ENCODE data around the gene CLTA.
"Not testable (repeated sequence)": the region's sequence is repeated elsewhere in the genome, so short reads cannot be mapped to it uniquely, and the experiment has no call there.

The CLTA gene

DNA sequence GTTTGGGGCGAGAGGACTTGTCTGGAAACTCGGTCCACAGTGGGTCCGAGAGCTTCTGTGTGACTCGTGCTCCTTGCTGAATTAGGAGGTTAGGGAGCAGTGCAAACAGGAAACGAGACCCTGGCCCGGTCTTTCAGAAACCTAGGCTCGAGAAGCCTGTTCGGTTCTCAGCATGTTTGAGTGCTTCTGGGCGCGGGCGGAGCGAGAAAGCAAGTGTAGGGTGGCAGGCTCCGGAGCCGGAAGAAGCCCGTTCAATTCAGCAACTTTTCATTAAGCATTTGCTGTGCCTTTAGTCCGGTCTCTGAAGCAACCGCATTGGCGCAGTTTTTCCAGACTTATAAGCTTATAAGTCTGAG lies 547 bp downstream of the CLTA start:
- peak; percentile 40 to 43 for DNase-seq

DNA sequence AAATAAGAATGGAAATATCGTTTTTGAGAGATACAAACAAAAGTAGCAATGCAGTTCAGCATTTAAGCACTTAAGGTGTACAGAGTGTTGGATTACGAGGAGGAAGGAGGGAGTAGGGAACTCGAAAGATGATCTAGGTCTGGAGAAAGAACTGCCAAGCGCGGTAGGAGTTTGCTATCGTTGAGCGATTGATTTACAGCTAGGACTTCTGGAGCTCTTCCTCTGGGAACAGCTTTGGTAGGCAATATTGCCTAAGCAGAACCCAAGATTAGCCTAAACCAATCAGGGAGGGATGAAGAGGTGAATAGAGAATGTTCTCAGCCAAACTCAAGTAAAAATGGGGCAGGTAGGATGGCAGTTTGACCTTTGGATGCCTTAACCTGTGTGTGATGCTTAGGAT lies 965 bp downstream of the CLTA start:
- DNase-seq: no peak

DNA sequence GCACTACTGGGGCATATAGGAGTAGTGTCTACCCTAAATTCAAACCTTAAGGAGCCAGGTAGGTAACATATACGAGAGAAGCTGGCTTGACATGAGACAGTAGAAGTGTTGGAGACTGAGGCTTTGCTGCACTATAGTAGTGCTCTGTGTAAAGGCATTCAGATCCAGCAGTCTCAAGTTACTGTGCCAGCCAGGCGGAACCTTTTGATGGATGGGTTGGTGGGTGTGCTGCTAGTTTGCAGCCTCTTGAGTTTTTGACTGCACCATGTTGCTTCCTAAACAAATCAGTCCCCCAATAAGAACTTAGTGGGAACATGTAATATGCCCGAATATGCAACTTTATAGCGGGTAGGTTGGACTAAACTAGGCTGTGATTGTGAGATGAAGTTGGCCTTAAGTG lies 1.5 kb downstream of the CLTA start:
- no peak for DNase-seq

DNA sequence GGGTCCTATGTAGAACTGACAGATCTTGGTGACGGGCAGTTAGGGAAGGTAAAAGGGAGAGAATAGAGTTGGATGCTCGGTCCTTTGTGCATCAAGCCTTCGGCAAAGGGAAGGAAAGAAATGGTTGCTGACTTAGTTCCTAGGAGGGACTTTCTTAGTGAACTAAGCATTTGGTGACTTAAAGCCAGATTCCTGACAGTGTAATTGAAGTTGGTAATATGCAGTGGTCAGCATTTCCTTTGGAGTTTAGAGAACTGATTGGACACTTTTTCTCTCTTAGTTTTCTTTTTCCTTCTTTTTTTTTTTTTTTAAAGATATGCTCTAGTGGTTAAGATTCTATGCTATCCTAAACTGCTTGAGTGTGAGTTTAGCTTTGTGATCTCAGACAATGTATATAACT lies 2.3 kb downstream of the CLTA start:
- DNase-seq: no peak

DNA sequence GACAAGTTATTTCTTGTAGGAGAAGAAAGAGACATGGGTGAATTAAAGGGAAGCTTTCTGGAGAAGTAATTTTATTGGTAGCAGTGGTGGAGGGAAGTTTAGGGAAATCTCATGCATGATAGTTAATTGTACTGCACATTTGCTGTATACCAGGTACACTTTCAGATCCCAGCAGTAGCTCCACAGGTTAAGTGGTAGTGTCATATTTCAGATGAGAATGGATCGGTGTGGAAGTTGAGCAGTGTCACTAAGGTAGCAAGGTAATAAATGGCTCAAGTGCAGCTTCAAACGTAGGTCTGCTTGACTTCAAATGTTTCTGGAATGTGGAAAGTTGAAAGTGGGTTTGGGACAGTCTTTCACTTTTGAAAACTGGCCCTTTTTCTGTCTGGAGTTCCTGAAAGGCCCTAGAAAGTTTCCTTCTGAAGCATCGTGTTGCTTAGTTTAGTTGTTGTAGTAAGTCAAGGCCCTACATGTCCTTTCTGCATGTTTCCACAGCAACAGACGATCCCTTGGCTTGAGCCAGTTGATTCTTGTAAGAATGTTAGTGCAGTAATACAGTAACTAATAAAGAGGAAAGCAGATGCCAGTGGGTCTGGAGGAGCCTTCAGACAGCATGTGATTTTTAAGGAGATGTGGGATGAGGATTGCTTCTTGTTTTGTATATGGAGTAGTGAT lies 3.7 kb downstream of the CLTA start:
- DNase-seq: no peak

DNA sequence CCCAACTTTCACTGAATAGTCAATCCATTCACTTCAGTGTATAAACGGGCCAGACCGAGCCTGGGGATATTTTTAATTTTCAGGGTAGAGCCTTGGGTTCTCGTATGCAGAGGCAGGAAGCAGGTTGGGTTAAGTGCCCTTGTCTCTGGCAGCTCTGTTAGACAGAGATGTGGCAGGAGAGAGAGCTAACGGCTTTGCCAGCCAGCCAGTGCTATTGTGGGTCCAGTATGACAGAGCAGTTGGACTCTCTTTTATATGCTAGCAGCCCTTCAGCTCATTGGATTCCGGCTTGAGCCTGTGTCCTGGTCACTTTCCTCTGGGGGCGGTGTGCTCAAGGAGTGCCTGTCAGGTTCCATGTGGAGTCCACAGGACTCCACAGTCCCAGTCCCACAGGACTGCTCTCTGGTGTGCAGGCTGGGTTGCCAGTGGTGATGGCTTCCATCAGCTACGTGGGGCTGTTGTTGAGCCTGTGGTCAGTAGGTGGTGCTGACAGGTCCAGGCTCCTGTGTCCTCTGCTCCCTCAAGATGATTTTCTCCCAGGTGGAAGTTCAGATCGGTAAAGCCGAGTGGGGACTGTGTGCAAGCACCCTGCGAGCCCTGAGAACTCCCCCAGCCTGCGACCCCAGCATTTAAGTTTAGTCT lies 14.3 kb downstream of the CLTA start:
- DNase-seq: no peak

DNA sequence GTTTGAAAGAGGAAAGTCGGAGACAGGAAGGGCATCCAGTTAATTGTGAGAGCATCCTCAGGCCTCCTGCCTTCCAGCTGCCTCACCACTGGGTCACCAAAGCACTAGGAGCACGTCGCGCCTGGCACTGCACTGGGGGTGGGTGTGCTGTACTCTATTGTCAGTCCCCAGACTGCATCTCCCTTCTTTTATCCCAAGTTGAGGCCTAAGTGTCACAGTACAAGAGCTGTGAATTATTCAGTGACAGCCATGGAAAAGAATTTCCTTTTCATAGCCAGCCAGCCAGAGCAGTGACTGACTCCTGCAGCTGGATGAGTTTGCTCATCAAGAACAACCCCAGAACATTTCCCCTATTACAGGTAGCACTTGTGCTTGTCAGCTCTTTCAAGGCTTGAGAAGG lies 16.3 kb downstream of the CLTA start:
- DNase-seq: no peak

DNA sequence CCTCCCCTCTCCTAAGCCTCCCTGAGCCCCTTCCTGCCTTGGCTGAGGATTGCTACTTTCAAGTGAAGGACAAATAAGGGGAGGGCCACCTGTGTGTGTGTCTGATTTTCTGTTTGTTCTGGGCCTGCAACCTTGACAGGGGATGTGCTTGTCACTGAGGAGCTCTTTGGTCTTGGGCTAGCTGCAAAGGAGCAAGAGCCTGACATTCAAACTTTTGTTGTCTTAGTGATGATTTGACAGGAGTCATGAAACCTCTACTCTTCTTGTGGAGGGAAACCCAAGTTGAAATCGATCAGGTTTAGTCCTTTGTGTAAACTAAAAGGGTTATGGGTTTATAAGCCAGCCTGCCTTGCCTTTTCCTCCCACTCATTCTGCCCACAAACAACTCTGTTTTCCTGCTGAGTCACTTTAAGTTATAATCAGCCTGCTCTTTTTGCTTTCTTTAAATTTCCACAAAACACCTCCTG lies 16.9 kb downstream of the CLTA start:
- no peak for DNase-seq

DNA sequence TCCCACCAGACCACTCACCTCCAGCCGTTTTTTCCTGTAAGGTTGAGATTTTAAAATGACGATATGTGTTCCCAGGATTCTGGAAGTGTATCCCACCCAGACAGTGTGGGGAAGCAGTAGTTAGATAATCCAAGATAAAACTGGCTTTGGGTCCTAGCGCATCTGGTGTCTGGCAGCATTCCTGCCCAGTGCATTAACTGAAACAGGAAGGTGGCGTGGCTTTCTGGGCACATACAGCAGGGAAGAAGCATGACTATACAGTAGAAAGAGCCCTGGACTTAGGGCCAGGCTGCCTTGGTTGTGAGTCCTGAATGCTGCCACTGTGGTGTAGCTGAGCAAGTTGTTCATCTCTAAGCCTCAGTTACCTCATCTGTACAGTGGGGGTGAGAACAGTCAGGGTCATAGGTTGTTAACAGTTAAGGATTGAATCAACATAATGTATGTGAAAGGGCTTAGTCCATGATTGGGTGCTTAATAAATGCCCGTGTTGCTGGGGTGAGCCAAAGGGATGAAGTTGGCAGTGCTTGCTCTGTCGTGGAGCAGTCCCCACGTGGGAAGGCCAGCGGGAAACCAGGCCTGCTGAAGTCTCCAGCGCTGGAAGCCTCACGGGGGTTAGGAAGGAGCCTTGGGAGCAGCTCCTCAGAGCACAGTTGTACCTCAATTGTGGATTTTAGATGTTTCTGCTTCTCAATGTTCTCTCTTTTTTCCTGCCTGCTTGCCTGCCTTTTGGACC lies 18.0 kb downstream of the CLTA start:
- DNase-seq: no peak

DNA sequence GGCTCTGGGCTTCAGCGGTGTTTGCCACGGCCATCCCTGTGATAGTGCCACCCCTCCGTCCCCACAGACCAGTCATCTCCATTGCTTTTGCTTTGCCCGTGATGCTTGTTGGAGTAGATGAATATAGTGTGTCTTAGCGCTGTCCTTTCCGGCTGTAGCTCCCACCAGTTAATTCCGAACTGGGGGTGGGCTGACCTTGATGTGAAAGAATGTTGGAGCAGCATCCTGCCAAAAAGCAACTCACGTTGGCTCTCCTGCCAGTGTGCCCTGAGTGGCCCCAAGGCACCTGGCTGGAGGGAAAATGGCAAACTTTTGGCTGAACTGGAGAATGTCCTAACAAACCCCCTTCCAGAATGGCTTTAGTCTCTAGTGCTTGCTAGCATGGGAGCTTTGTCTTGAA lies 20.0 kb downstream of the CLTA start:
- DNase-seq: no peak

DNA sequence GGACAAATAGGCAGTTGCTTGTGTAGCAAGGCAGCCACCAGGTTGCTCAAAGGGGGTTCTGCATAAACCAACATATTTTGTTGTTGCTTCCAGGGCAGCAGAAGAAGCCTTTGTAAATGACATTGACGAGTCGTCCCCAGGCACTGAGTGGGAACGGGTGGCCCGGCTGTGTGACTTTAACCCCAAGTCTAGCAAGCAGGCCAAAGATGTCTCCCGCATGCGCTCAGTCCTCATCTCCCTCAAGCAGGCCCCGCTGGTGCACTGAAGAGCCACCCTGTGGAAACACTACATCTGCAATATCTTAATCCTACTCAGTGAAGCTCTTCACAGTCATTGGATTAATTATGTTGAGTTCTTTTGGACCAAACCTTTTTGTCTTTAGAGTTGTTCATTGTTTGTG lies 20.8 kb downstream of the CLTA start:
- no peak for DNase-seq

DNA sequence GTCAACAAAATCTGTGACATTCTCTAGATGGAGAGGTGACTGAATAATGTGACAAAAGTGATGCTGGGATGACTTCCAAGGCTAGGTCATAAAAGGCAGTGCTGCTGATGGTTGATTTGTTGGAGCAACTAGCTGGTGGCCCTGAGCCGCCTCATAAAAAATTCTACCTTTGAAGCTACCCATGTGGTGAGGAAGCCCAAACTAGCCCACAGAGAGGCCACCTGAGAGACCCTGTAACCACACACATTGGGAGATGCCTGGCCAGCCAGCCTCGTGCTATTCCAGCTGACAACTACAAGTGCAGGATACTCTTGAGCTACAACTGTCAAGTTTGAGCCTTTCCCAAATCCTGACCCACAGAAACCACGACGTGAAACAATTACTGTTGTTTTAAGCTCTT lies 22.7 kb downstream of the CLTA start:
- no peak for DNase-seq

DNA sequence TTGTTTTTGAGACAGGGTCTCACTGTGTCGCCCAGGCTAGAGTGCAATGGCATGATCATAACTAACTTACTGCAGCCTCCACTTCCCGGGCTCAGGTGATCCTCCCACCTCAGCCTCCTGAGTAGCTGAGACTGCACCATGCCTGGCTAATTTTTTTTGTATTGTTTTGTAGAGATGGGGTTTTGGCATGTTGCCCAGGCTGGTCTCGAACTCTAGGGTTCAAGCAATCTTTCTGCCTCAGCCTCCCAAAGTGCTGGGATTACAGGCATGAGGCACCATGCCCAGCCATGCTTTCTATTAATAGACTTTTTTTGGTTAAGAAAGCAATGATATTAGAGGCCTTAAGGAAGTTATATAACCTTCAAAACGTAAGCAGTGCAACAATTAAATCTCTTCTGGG lies 23.3 kb downstream of the CLTA start:
- no peak for DNase-seq

DNA sequence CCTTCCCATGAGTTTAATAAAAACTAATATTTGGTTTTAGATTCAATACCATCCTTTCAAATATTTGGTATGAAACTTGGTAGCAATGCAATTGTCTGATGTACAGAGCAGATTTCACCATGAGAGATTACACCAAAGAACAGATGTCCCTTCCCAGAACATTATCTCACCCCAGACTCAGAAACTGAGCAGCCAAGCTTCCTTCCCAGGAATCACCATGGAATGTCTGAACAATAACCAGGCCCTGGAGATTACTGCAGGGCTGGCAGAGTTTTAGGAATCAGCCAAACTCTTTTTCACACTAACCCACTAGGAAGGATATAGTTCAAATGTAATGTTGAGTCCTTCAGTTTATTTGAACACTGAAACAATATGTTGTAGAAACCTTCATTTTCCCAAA lies 23.9 kb downstream of the CLTA start:
- no peak for DNase-seq

DNA sequence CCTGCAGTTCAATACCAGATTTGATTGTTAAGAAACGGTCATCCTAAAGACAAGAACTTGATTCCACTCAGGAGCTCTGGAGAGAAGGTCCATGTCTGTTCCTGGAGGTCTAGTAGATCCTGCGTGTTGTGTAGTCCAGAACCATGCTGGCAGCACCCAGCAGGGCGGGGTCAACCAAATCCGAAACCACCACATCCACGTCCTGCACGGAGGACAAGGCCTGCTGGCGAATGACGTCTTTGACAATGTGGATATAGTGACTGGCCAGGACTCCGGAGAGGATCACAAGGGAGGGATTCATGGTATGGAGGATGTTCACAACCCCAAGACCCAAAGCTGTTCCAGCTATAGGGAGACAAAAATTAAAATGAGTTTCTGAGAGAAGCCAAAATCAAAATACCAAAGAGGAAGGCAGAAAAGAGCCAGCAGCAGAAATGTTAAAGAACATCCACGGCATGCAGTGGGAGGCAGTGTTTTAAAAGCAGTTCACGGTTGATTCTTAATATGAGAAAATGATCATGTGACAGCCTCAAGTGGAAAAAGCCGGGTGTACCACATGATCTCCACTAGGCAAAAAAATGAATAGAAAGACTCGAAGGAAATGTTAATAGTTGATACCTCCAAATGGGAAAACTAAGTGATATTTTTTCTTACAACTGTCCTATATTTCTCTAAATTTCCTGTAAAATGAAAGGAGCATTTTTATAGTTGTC lies 26.7 kb downstream of the CLTA start:
- DNase-seq: no peak

DNA sequence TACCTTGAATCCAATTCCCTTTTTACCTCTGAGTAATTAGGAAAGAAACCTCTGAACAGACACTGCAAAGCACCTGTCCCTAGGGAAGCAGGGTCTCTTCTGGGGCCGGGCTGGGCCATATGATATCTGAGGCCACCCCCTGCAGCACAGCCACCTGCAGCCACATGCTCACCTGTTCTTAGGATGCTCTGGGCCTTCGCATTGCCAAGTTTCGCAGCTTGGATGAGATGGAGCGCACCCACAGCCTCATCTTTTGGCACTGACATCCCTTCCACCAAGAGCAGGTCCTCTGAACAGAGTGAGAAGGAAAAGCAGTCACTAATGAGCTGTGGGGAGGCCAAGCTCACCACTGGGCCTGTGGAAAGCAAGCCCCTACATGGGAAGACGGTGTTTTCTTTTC lies 27.3 kb downstream of the CLTA start:
- no peak for DNase-seq

DNA sequence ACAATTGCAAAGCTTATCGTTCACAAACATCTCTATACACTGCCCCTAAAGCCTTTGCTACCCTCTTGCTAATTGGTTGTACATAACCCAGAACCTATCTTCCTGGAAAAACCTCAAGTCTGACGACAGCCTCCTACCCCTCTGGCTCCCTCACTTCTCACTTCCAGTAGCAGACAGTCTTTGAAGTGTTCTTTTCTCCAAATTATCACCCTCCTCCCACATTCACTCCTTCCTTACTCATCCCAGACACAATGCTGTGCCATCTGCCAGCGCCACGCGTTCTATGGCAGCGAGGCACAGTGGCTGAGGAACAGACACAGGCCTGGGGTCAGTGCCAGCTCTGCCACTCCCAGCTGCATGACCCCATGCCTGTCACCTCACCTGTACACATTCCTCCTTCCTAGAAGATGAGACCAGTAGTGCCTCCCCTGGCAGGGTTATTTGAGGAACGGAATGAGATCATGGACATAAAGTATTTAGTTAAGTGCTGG lies 27.7 kb downstream of the CLTA start:
- no peak for DNase-seq

DNA sequence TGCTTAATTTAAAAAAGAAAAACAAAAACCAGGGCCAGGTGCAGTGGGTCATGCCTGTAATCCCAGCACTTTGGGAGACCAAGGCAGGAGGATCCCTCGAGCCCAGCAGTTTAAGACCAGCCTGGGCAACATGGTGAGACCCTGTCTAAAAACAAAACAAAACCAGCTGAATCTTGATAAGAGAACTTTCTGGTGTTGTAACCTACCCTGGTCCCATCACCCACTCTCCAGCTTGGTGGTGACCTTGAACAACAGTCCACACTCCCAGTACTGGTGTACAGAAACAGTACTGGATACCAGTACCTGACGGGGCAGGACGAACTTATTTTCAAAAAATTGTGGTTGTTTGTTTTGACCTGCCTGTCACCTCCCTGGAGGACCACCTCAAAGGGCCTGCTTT lies 30.9 kb downstream of the CLTA start:
- DNase-seq: no peak

DNA sequence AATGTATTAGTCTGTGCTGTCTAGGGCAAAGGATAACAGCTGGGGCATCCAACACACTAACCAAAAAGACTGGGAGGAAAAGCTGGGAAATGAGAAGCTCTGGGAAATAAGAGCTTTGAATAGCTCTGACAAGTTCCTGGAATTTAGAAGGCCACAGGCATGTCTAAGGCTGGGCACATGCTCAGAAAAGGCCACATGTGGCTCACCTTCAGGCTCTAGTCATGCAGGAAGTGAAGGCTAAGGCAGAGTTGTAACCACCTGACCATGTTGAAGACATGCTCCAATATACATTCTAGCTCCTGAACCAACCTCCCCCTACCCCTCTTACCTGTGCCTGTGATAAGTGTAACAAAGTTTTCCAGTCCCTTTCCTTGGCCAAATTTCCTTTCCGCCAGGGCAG lies 31.7 kb downstream of the CLTA start:
- DNase-seq: no peak

DNA sequence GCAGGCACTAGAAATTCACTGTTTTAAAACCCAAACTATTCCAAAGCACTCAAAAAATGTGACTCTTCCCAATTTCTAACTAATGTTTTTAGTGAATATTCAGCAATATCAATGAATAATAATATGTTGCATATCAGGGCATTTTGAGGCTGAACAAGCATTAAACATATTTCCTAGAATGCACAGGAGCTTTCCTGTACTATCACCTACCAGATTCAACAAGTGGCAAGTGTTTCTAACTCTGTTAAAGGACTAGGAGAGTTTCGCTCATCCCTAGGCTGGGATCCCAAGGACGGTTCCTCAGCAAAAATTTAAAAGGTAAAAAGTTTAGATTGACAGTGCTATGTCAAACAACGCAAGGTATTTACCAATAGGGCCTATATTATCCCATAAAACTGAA lies 46.5 kb downstream of the CLTA start:
- no peak for DNase-seq

DNA sequence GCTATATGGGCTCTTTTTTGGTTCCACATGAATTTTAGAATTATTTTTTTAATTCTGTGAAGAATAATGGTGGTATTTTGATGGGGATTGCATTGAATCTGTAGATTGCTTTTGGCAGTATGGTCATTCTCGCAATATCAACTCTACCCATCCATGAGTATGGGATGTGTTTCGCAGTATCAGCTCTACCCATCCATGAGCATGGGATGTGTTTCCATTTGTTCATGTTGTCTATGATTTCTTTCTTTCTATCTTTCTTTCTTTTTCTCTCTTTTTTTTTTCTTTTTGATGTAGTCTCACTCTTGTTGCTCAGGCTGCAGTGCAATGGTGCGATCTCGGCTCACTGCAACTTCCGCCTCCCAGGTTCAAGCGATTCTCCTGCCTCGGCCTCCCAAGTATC lies 48.5 kb downstream of the CLTA start:
- DNase-seq: not testable (repeated sequence)

DNA sequence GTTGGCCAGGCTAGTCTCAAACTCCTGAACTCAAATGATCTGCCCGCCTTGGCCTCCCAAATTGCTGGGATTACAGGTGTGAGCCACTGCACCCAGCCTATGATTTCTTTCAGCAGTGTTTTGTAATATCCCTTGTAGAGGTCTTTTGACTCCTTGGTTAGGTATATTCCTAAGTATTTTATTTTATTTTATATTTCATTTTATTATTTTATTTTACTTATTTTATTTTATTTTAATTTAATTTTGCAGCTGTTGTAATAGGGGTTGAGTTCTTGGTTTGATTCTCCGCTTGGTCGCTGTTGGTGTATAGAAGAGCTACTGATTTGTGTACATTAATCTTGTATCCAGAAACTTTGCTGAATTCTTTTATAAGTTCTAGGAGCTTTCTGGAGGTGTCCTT lies 49.0 kb downstream of the CLTA start:
- DNase-seq: not testable (repeated sequence)

DNA sequence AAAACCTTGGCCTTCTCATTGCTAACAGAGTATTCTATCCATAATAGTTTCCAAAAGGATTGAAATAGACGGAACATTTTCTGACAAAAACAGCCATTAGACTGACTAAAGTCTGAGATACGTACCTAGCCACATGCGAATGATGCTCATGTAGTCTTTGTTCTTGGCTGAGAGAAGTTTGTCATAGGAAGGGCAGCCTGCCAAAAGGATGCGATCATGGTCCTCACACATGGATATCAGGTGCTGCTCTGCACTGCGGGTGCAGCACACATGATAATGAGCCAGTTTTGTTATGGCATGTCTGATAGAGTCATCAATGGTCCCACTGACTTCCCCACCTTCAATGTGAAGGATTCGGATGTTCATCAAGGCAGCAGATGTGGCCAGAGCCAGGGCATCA lies 55.2 kb downstream of the CLTA start:
- DNase-seq: no peak

DNA sequence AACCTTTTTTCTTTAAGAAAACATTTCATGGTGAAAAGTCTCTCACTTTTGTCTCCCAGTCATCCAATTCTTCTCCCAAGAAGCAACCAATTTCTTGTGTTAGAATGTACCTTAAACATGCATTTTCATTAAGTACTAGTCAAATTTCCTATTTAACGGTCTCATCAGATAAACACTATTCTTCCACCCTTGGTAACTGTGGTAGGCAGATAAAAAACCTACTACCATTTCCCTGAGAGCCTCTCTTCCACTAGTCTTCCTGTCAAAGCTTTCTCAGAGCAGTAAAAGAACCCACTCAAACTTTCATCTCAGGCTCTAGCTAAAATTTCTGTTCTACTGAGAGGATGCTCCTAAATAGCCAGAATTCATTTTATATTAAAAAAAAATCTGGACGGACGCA lies 56.6 kb downstream of the CLTA start:
- no peak for DNase-seq

Measured in stimulated activated CD4-positive, alpha-beta T cell treated with anti-CD3 and anti-CD28 coated beads, Interleukin-4, amount 100 ng/mL, for 4 hours (primary cell).